ENCODE results near the gene GLP1R.

Gene GLP1R

DNA sequence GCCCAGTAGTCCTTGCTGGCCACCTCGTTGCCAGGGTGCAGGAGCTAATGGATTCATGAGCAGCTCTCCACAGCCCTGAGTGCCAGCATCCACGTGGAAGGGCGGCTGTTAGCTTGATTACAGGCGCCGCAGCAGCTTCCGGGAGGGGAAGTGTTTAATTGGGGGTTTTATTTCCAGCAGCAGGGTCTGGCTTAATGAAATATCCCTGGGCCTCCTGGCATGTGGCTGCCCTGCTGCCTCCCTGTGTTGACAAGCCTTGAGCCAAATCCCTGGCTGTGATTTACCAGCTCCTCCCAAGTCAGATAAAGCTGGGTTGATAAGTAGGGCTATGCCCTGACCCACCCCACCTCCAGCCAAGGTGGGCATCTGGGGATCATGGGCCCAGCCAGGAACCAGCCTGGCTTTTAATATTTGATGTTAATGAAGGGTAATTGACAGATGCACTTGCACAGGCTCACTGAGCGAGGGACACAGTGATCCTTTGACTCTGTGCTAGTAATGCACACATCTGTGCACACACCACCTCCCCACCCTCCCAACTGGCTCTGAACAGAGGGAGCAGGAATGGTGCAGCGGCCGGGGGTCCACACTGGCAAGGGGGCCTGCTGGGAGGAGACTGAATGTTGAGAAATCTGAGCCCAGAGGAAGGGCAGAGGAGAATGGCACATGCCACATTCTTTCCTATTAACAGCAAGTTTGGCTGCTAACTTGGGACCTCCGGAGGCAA lies 13.6 kb downstream of the GLP1R start:
- no peak for DNase-seq (ENCODE audit: low spot score)

- DNase-seq (ENCODE audit: low spot score), result no peak
These were observed 14.9 kb downstream of the GLP1R start for GRCh38 chr6:39063526-39063925.

DNA sequence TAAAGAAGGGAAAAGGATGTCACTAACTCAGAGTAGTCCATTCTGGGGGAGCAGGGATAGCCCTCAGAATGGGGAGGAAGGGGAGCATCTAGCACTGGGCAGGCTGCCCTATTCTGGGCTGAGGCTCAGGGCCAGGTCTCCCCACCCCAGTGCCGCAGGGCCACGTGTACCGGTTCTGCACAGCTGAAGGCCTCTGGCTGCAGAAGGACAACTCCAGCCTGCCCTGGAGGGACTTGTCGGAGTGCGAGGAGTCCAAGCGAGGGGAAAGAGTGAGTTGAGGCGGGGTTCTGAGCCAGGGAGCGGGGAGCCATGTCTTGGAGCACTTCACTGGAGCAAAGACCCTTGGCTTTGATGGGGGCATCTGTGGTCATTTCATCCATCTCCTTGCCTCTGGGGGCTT lies 17.0 kb downstream of the GLP1R start:
- no peak for DNase-seq (ENCODE audit: low spot score)

GRCh38 chr6:39068391-39068790 lies 19.8 kb downstream of the GLP1R start:
- no peak for DNase-seq (ENCODE audit: low spot score)

DNA sequence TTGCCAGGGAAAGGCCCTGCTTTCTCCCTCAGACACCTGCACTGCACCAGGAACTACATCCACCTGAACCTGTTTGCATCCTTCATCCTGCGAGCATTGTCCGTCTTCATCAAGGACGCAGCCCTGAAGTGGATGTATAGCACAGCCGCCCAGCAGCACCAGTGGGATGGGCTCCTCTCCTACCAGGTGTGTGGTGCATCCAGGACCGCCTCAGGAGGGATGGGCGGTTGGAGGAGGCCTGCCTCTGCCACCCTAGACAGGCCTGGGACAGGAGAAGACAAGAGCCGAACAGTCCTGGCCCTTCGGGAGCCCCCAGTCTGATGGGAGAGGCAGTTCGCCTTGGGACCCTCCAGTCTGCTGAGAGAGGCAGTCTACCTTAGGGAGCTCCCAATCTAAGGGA lies 24.2 kb downstream of the GLP1R start:
- DNase-seq (ENCODE audit: low spot score), result no peak

- DNase-seq (ENCODE audit: low spot score), result no peak
These were observed 25.1 kb downstream of the GLP1R start for GRCh38 chr6:39073471-39074355.

GRCh38 chr6:39074486-39074885 lies 25.9 kb downstream of the GLP1R start:
- no peak for DNase-seq (ENCODE audit: low spot score)

GRCh38 chr6:39075010-39075686 lies 26.6 kb downstream of the GLP1R start:
- no peak for DNase-seq (ENCODE audit: low spot score)

DNA sequence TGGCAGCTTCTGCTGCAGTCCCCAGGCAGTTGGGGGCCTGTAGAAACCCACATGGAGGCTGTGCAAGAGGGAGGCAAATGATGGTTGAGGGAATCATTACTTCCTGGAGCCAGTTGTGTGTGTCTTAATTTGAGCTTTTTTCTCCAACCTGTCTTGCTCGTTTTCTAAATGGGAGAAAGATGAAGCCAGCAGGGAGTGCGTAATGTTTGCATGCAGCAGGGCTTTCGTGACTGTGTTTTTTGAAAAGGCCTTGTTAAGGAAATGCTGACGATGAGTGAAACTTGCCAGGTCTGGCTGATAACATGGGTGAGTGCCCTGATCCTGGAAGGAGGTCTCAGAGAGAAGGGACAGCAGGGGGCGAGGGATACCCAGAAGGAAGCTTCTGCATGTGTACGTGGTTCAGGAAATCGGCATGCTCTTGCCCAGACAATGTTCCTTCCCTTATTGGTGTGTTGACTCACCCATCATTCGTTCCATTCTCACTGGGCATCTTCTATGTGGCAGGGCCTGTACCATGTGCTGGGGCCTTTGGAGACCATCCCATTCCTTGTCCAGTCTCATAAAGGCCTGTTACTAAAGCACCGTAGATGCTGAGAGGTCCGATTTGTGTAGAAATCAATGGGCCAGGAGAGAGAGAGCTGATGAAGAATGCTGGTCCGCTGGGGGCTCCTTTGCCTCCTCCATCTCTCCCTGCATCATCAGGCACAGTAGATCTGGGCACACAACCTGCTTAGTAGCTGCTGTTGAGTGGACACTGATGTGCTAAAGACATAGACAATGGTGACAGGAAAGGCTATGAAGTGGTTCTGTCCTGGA lies 27.4 kb downstream of the GLP1R start:
- DNase-seq (ENCODE audit: low spot score), result no peak

DNA sequence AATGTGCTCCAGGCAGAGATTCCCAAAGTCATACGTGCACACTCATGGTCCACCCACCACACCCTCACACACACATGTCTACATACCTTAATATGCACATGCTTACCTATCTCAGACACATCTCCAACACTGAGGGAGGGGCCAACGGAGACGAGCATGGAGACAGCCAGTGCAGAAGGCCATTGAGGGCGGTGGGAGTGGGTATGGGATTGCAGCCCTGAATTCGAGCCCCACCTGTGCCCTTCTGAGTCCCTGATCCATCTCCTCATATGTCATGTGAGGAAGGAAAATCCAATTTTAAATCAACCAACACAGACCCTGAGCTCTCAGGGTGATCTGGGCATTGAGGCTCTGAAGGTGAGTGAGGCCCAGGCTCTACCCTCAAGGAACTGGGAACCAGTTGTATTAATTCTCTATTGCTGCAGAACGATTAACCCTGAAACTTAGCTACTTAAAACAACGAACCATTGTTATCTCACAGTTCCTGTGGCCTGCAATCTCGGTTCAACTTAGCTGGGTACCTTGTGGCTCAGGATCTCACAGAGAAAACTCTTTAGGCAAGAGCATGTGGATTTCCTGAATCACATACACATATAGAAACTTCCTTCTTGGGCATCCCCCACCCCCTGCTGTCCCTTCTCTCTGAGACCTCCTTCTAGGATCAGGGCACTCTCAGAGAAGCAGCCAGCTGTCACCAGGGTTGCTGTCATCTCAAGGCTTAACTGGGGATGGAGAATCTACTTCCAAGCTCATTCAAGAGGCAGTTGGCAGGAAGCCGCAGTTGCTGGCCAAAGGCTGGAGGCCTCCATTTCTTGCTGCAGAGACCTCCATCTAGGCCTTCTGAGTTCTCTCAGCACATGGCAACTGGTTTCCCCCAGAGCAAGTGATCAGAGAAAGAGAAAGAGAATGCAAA lies 28.3 kb downstream of the GLP1R start:
- DNase-seq (ENCODE audit: low spot score), result no peak

GRCh38 chr6:39077882-39078594 lies 29.5 kb downstream of the GLP1R start:
- no peak for DNase-seq (ENCODE audit: low spot score)

DNA sequence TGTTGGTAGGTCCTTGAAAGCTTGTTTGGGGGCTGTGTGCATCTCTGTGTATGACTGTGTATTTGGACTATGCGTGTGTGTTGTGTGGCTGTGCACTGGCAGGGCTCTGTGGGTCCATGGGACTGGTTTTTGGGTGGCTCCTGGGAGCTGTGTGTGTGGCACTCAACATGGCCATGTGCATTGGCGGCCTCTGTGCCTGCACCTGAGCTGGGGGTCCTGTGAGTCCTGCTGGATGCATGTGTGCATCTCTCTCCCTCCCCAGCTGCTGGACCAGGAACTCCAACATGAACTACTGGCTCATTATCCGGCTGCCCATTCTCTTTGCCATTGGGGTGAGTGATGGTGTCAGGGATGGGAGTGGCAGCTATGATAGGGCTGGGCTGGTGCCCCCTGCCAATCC lies 30.1 kb downstream of the GLP1R start:
- DNase-seq (ENCODE audit: low spot score), result no peak

DNA sequence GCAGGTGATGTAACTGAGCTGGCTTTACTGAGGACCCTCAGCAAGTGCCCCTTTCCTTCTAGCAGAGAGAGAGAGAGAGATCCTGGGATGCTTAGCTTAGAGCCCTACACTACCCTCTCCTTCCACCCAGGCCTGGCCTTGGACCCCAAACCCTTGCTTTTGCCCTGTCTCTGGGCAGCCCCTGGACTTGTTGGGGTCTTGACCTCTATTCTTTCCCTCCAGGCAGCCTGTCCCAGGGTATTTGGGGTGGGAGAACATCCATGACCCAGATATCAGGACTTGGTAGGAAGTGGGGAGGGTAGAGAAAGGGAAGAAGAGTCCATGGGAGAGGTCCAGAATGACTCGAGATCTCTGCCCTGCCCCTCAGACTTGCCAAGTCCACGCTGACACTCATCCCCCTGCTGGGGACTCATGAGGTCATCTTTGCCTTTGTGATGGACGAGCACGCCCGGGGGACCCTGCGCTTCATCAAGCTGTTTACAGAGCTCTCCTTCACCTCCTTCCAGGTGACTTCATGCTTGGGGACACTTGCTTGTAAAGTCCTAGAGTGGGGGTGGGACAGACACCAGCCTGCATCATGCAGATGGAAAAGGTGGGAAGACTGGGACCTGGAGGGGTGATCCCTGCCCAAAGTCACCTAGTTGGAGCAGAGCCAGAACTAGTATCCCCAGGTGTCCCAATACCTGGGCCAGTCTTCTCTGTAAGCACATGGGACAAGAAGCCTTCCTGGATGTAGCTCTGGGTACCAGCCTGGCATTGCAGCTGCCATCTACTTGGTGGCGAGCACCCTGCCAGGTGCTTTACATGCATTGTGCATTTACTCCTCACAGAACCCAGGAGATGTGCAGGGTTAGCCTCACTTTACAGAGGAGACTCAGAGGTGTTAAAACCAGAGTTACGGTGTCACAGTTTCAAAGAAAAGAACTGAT lies 30.9 kb downstream of the GLP1R start:
- DNase-seq (ENCODE audit: low spot score), result no peak

DNA sequence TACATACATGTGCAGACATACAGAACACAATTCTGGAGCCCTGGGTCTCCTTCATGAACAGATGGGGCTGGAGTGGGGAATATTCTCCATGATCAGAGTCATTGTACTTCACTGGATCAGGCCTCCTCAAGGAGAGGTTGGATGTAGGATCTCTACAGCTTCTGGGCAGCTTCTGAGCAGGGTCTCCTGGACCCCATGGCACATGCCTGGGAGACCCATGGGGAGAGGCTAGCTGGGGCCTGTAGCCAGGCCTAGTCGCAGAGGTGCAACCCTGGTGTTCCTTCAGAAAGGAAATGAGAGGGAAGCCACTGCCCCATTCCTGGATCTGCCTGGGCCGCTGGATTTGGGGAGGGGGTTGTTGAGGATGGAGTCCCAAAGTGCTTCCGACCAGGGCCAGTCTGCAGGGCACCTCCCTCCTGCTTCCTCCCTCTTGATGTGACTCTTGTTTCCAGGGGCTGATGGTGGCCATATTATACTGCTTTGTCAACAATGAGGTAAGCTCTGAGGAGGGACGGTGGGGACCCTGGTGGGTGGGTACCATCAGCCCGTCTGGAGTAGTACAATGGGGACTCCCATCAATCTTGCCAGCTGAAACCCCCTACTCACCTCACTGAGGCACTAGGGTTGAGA lies 31.8 kb downstream of the GLP1R start:
- no peak for DNase-seq (ENCODE audit: low spot score)

DNA sequence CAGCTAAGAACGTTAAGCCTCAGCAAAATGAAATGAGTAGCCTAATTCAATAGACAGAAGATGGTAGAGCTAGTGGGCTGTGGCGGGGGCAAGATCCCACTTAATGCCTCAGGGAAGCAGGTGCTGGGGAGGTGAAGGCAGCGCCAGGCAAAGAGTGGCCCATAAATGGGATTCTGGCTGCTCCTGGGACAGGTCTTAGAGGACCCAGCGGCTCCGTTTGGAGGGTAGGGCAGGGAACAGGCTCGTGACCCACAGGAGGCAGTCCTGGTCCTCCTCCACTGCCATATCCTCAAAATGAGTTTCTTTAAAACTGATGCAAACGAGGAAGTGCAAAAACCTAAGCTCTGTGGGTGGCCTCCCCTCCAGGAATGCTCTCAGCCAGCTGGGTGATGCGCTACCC lies 33.7 kb downstream of the GLP1R start:
- no peak for DNase-seq (ENCODE audit: low spot score)

DNA sequence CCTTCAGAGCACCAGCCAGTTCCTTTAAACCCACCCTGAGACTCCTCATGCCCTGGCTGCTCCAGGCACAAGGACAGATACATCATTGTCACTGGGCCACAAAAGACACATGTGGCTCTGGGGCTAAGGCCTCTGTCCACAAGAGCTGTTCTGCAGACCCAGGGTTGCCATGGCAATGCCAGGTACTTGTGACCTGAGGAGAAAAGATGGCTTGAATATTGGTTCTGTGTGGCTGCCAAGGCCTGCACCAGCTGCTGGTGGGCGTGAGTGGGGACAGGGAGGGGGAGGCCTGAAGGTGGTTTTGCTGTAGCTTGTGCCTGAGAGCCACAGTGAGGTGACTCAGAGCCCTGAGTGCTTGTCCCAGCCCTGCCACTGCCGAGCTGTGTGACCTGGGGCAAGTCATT lies 34.7 kb downstream of the GLP1R start:
- DNase-seq (ENCODE audit: low spot score), result no peak

GRCh38 chr6:39084506-39084905 lies 35.9 kb downstream of the GLP1R start:
- no peak for DNase-seq (ENCODE audit: low spot score)

DNA sequence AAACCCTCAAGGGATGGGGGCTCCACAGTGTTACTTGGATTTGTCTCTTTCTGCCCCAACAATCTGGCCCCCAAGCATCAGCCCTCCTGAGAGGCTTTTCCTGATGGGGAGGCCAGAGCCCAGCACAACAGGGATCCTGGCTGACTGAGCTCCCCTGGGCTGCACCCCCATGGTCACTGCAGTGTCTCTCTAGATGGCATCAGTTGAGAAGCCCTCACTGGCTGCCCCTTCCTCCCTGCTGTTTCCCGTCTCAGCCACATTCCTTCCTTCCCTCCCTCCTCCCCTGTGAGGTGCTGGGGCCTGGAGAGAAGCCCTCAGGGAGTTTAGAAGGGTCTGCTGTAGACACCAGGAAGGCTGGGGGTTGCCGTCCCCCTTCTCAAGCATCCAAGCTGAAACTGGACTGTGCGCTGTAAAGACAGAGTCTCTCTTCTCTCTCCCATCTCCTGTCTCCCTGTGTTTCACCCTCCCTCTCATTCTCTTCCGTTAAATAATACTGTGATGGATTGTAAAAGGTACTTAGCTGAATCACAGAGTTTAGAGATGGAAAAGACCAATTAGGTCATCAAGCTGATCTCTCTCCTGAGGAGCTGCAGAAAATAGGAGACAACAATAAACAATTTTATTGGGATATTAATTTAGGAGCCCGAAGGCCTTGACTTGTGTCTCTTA lies 36.7 kb downstream of the GLP1R start:
- no peak for DNase-seq (ENCODE audit: low spot score)
